Right ventricle myocardium inferior (tissue), 1 donor: Measurements from ENCODE around the gene MFSD11. TPM values are rescaled to one million over a fixed set of nuclear protein-coding genes. Genes with fewer than 3 reads are reported as not detected.
A peak's percentile ranks its signal among the peaks of the same experiment; 100 is the strongest.
"Not testable (repeated sequence)": the region's sequence is repeated elsewhere in the genome, so short reads cannot be mapped to it uniquely, and the experiment has no call there.

Experiments used
- ATAC-seq: fragments of 200-7000 bp; cut with Tn5 transposase; one replicate; pipeline ENCODE4 v1.9.1; 2020; ENCODE audit warnings: mild to moderate bottlenecking, moderate library complexity
- DNase-seq: peaks from one replicate; pipeline ENCODE4 v3.0.0; 2021; ENCODE audit errors: missing footprints
- intact Hi-C: fragments of 100-400 bp; cut with DNase I; formaldehyde crosslinking; loops from one replicate; pipeline ENCODE4 v1.11.0; 2022
- total RNA-seq: library from RNA; stranded (reverse); fragmentation: NEBNext Ultra II Directional; extraction: Animal tissue kit (Norgen Biotek cat#: 25700); gene quantifications from one replicate; pipeline ENCODE4 v1.2.1, GENCODE V29; 2021
- donor health status: DM: no; HTN: yes; CAD: no; lungs with severe emphysema.

The MFSD11 gene
- total RNA-seq, 1 donor from 2014 or later = 20.8 TPM

DNA sequence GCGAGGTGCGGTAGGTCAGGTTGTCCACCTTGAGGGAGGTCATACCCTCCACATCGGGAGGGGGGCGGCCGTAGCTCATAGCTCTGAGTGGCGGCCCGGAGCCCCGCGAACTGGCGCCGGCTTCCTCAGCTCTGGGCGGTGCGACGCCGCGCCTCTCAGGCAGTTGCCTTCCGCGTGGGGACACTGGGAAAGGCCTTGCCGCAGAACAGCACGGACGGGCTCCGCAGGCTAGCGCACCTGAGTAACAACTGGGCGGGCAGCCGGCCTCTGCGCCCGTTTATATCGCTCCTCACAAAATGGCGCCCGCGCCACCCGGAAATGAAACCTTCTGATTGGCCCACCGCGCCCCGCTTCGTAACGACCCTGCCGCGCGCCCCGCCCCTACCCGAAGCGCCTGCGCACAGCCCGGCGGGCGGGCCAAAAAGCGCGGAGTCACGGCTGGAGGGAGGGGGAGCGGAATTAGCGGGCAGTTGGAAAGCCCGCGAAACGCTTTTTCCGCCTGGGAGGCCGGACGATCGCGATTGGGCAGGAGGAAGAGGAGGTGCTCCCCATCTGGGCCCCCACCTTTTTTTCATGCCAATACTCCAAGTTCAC, 740 bp upstream of the MFSD11 start, which contains the start of gene SRSF2:
Gene SRSF2 (minus strand): TSS at position 250 of the 594 bp plus-strand sequence. CDS start 171 bp downstream, at position 79.
- DNase-seq (peak; percentile 99), ATAC-seq (peak; percentile 92)
- intact Hi-C loops = loop anchor here (1.0 kb wide), 1 partner anchor 11 kb away; the partner anchor contains the start of genes JMJD6 and METTL23

DNA sequence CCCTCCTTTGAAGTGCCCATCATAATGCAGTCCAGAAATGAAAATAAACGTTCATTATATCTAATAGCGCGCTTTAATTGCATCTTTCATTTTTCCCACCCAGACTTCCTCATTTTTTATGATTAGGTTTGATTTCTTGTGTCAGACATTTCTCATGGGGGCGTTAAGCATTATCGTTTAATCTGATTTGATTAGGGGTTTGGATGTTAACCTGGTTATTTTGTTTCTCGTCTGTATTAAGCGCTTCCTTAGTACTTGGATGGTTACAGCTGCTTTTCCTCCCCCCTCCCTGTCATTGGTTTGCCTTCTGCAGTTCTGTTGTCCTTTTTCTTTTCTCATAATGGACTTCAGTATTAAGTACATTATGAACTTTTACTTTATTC, 540 bp downstream of the MFSD11 start:
- DNase-seq (no peak), ATAC-seq (no peak)
- intact Hi-C loops = no loop called here

DNA sequence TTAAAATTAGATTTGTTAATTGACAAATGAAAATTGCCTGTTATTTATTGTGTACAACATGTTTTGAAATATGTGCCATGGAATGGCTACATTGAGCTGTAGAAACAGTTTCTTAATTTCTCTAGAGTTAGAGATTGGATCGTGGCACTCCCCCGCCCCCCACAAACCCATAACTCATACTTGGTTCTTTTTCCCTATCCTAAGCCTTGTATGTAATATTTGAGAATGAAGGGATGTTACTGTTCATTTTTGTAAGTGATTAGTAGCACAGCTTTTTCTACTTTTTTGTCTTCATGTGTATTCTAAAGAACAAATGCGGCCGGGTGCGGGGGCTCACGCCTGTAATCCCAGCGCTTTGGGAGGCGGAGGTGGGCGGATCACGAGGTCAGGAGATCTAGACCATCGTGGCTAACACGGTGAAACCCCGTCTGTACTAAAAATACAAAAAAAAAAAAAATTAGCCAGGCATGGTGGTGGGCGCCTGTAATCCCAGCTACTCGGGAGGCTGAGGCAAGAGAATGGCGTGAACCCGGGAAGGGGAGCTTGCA, 1.7 kb downstream of the MFSD11 start:
- ATAC-seq, DNase-seq, intact Hi-C loops: not testable (repeated sequence)

DNA sequence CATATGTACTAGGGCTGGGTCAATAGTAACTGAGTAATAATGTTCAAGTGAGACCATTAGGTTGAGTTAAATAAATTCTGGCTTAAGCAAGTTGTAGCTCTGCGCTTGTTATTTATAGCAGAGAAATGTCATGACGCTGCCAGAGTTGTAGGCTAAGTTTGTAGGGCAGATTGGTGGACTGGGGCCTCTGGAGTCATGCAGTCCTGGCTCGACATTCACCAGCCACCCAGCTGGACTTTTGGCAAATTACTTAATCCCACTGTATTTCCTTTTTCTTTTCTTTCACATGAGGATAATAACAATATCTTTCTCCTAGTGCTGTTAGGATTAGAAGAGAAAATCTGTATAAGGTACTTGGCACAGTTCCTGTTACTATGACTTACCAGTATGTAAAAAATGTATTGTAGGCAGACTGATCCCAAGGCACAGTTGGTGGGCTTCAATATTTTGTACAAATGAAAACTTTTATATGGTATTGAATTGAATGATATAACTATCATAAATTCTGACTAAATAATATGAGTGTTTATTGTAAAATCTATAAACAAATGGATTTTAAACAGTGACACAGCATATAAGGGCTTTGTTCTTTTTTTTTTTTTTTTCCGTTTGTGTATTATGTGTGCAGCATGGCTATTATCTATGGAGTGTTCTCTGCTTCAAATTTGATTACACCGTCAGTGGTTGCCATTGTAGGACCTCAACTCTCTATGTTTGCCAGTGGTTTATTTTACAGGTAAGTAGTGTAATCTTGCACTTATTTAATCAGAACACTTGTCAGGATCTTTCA, 2.6 kb downstream of the MFSD11 start:
- intact Hi-C loops = no loop called here
- DNase-seq = no peak
- no peak for ATAC-seq

DNA sequence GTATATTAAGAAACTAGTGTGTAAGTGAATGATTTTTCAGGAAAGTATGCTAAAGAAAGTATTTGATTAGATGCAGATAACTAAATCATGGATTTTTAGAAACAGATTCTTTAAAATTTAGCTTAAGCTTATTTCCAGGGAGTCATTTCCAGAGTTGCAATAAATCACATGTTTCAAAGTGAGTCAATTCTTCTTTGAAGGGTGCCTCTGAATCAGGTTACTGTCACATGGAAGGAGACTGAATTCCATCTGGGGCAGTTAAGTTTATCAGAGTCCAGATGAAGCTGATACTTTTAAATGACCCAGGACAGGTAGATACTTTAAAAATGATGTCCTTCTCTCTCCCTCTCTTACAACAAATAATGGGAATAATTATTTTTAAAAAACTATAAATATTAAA, 5.0 kb downstream of the MFSD11 start:
- ATAC-seq = no peak
- intact Hi-C loops = no loop called here

DNA sequence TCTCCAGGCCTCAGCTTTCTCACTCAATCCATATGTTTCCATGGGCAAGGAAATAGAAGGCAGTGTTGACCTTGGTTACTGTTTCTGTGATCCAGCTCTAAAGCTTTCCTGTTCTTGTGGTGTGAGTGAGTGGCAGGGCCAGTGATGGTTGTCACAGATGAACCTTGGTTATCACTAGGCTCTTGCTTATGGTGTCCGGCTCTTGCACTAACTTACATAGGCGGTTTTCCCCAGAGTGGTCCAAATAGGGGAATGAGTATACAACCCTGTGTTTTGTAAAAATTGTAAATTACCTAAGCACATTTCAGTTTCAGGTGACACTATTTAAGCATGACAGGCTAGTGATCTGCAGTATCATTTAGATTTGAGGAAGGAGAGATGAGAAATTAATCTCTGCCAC, 6.8 kb downstream of the MFSD11 start:
- intact Hi-C loops = no loop called here
- ATAC-seq = peak; percentile 33
- no peak for DNase-seq

More for the DNA sequence above, 5.0 kb downstream of the MFSD11 start:
- DNase-seq = no peak

DNA sequence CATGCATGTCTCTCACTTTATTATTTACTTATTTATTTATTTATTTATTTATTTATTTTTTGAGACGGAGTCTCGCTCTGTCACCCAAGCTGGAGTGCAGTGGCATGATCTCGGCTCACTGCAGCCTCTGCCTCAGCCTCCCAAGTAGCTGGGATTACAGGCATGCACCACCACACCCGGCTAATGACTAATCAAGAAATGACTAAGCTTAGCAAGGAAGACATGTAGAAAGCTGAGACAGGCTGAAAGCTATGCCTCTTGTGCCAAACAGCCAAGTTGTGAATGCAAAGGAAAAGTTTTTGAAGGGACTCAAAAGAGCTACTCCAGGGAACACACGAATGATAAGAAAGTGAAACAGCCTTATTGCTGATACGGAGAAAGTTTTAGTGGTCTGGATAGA, 7.9 kb downstream of the MFSD11 start:
- ATAC-seq, intact Hi-C loops: not testable (repeated sequence)

DNA sequence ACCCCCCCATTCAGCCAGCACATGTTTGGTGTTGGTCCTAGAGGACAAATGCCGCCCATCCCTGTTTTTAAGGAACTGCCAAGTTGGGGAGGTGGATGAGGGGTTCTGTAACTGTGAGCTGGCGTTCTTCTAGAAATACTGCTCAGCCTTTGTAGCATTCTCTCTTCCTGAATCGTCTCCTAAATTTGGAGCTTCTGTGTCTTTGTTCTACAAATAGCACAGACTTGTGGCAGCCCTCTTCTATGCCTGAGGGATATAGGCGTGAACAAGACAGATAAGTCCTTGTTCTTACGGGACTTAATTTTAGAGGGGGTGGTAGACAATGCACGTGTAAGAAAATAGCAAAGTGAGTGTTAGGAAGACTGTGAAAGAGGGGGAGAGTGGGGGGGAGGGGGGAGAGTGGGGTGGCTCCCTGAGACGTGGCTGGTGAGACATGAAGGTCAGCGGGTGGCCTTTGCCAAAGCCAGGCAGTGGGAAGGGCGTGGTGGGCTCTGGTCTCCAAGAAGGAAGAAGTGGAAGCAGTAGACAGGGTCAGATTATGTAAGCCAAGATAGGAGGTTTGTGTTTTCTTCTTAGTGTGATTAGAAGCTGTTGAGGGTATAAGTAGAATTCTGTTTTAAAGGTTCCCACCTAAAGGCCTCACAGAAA, 9.9 kb downstream of the MFSD11 start:
- ATAC-seq = peak; percentile 51
- no peak for DNase-seq
- intact Hi-C loops = no loop called here

More for the DNA sequence above, 7.9 kb downstream of the MFSD11 start:
- DNase-seq = not testable (repeated sequence)

DNA sequence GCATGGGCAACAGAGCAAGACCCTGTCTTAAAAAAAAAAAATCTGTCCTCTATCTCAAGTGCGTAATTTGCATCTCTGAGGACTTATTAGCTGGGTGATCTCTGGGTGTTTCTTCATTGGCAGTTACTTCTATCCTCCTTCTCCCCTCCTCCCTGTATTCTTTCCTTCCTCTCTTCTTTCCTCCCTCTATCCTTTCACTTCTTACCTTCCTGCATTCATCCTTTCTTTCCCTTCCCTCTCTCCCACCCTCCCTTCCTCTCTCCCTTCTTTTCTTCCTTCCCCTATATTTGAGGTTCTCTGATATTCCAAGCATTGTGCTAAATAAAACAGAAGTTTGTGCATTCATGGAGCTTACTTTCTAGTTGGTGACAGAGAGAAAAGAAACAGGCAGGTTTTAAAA, 10.7 kb downstream of the MFSD11 start:
- ATAC-seq (no peak), DNase-seq (no peak)
- intact Hi-C loops = no loop called here

DNA sequence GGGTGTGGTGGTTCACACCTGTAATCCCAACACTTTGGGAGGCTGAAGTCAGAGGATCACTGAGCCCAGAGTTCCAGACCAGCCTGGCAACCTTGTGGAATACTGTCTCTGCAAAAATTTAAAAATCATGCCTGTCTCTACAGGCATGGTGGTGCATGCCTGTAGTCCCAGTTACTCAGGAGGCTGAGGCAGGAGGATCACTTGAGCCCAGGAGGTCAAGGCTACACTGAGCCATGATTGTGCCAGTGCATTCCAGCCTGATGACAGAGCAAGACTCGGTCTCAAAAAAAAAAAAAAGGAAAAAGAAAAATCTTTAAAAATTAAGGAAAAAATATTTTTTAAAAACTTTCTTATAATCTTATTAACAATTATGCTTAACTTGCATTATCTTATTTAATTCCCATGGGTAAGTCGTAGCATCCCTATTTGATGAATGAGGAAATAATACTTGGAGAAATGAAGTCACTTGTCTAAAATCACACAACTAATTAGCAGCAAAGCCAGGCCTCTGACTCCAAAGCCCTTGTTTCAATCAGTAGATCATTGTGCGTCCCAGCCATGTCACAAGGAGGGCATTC, 13.6 kb downstream of the MFSD11 start:
- intact Hi-C loops = no loop called here
- no peak for DNase-seq

DNA sequence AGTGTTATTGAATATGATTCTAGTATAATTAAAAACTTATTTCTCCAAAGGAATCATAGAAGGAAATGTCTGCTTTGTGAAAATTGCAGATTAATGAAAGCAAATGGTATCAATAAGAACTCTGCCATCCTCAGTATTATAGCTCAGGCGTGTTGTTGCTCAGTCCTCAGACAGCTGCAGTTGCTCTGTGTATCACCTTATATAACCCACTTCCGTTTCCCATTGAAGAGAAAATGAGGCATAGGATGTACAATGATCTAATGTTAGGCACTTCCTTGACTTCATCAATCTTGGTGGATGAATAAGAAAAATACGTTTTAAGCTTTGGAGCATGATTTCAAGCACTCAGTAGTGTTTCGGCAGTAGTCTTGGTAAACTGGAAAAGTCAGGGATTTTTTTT, 14.1 kb downstream of the MFSD11 start:
- ATAC-seq = no peak

More for the DNA sequence above, 13.6 kb downstream of the MFSD11 start:
- ATAC-seq = no peak

DNA sequence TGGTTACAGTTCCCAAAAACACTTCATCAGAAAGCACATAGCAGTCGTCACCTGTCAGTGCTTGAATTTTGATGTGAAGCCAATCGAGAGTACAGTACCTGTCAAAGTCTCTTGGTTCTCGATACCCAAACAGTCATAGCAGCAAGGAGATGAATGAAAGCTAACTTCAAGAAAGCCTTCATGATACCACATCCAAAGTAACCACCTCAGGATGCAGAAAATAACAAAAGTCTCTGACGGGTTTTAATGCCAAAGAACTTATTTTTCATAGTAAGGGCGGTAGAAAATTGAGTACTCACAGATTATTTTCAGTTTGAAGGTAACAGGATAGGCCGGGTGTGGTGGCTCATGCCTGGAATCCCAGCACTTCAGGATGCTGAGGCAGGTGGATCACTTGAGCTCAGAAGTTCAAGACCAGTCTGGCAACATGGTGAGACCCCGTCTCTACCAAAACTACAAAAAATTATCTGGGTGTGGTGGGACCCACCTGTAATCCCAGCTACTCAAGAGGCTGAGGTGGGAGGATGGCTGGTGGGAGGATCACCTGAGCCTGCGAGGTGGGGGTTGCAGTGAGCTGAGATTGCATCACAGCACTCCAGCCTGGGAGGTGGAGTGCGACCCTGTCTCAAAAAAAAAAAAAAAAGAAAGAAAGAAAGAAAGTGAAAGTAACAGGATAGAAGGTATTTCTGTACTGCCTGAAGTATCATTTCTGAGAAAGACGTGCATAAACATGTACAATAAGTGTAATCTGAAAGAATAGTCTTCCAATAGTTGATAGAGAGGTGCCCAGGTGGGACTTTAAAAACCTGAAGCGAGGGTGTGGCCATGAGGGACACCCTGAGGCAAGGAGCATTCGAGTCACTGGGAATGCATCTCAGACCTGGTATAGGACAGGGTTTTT, 15.4 kb downstream of the MFSD11 start:
- peak; percentile 42 for ATAC-seq

More for the DNA sequence above, 14.1 kb downstream of the MFSD11 start:
- DNase-seq = no peak
- intact Hi-C loops = no loop called here

DNA sequence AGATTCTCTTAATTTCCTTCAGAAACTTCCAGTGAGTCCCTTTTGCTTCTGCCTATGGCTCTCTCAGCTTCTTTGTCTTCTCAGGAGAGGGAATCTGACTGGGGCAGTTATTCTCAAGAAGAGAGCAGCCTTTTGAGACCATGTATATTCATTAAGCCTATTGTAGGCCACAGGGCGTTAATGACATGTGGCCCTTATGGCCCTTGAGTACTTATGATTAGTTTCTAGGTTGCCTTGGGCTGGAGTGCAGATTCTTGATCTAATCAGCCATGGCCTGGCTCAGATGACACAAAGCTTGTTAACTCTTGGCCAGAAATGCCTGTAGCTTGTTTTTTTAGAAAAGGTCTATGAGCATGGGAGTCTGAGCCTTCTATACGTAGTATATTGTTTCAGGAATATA, 17.4 kb downstream of the MFSD11 start:
- no peak for DNase-seq
- ATAC-seq = peak; percentile 28
- intact Hi-C loops = no loop called here

More for the DNA sequence above, 15.4 kb downstream of the MFSD11 start:
- intact Hi-C loops = no loop called here
- no peak for DNase-seq

DNA sequence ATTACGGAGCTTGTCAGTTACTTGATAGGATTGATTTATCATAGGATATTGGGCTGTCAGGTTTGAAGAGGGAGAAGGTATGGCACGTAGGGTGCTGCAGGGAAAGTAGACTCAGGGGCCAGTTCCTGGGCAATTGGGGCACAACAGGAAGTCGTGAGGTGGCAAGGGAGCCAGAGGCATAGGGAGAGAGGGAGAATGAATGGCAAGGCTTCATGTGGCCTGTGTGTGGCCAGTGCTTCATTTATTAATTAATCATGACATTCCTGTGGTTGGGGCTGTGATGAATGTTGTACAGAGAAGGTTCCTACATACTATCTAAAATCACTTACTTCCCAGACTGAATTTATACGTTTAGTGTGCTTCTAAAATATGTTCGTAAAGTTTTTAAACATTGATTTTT, 19.3 kb downstream of the MFSD11 start:
- ATAC-seq (no peak), DNase-seq (no peak)
- intact Hi-C loops = no loop called here

DNA sequence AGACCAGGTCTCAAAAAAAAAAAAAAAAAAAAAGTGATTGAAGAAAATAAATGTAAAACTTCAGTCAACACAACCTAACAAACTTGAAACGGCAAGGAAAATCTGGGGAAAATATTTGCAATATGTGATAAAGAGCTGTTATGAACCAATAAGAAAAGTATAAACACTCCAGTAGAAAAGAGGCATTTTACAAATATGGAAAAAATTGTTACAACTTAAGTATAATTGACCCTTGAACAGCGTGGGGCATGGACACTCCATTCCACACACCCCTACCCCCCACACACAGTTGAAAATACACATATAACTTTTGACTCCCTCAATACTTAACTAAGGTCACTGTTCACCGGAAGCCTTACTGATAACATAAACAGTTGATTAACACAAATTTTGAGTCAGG, 20.7 kb downstream of the MFSD11 start:
- no peak for ATAC-seq
- intact Hi-C loops = no loop called here

DNA sequence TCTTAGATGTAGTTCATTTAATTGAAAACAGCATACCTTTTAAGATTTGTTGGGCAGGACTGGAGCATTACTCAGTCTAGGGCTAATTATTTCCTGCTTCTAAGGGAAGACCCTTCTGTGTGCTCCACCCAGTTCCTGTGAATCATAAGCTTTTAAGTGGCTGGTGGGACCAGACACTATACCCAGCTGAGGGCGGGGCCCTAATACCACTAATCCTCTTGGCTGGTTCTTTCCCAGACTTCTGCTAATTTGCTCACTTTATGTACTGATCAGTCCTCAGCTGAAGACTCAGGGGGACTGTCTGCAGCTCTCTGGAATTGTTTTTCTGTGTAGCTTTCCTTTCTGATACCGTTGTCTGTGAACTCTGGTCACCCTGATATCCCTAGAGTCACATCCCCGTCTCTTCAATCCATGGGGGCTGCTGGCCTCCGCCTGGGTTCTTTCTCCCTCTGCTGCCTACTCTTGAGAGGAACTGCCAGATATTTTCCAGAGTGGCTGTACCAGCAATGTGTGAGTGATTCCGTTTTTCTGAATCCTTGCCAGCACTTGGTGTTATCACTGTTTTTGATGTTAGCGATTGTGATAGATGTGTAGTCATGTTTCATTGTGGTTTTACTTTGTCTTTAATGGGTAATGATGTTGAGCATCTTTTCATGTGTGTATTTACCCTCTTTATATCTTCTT, 35.1 kb downstream of the MFSD11 start:
- intact Hi-C loops = no loop called here
- ATAC-seq (no peak), DNase-seq (no peak)

More for the DNA sequence above, 20.7 kb downstream of the MFSD11 start:
- DNase-seq = no peak

DNA sequence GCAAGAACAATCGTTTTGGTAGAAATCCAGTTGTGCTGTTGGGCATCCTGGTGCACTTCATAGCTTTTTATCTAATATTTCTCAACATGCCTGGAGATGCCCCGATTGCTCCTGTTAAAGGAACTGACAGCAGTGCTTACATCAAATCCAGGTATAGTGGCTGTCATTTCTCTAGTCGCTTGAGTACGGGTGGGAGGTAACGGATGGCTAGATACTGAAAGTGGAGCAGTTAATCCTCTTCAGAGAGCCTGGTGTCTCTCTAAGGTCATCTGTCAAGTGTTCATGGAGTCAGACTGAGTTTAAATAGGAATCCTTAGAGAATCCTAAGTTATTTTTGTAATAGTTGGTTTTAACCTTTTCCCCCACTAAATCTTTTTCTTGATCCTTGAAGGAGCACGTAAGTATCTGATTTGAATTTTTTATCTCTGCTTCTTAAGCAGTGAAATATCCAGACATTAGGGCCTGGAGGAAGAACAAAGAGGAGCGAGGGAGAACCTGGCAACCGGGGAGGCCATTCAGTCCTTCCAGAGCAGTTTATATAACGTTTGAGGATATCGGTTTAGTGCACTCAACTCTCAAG, 37.2 kb downstream of the MFSD11 start:
- DNase-seq (no peak), ATAC-seq (no peak)
- intact Hi-C loops = no loop called here
